ENCODE measurements around the gene NOP14.
"Not testable (repeated sequence)": the region's sequence is repeated elsewhere in the genome, so short reads cannot be mapped to it uniquely, and the experiment has no call there.

Gene NOP14

GRCh38 chr4:2963175-2963965, at the start of gene NOP14, which contains the start of gene GRK4:
Gene NOP14, minus strand, starts transcription at chr4:2963406. Its CDS starts 87 bp downstream, at chr4:2963319.
Gene GRK4, plus strand, starts transcription at chr4:2963571. Its CDS starts 500 bp downstream, at chr4:2964071.
- DNase-seq = peak; percentile 97 to 99 (median 98)

GRCh38 chr4:3011456-3012220, 48.4 kb upstream of the NOP14 start:
- DNase-seq = no peak

DNA sequence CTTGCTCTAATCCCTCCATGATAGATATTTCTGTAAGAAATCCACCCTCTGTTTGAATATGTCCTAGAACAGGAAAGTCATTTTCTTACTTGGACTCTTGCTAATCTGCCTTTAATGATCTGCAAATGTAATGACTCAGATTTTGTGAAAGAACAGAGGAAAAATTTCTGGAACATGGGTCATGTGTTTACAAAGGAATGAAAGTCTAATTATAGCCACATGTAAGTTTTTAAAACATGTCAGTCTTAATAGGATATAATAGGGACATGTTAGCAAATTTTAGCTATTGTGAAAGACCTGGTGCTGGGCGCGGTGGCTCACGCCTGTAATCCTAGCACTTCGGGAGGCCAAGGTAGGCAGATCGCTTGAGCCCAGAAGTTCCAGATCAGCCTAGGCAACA, 47.8 kb upstream of the NOP14 start:
- no peak for DNase-seq

DNA sequence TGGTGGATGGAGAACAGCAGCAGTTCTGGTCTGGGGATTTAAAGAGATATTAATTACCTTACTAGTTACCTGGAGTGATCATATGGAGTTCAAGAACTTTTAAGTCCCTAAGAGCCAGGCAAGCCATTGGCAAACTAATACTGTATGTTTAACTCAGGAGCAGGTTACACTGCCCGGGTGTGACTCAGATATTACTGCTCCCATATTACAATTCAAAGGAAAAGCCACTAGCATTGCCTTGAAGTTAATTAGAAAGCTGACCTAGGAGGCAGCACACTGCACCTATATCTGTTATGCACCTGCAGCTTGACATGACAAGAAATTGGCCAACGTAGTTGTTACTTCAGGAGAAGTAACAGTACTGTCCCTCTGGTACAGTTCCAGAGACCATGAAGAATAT, 47.4 kb upstream of the NOP14 start:
- no peak for DNase-seq

DNA sequence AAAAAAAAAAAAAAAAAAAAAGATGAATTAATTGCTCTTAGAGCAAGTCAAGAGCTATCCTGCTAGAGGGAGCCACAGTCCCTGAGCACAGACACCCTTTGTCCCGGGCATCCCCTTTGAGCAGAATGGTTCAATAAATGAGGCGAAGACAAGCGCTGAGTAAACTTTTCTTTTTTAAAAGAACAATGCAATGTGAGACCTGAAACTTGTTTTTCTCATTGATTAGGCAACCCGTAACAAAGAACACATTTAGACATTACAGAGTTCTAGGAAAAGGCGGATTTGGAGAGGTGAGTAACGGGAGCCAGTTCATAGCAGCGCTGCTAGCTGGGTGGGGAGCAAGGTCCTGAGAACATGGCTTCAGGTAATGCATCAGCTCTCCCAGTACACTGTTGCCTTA, 46.2 kb upstream of the NOP14 start:
- DNase-seq = peak in 1 of 3 experiments; percentile 27

DNA sequence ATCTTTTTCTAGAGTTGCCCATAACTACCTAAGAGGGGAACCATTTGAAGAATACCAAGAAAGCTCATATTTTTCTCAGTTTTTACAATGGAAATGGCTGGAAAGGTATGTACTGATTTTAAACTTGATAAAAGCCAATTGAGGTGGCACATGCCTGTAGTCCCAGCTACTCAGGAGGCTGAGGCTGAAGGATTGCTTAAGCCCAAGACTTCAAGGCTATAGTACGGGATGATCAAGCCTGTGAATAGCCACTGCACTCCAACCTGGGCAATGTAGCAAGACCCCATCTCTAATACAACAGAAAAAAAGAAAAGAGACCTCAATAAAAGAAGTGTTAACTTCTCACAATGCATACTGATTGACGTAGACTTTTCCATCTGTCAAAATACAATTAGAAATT, 44.5 kb upstream of the NOP14 start:
- no peak for DNase-seq

- peak in 2 of 3 experiments; percentile 50 to 85 for DNase-seq
Observed at GRCh38 chr4:2996415-2996814, 33.2 kb upstream of the NOP14 start.

DNA sequence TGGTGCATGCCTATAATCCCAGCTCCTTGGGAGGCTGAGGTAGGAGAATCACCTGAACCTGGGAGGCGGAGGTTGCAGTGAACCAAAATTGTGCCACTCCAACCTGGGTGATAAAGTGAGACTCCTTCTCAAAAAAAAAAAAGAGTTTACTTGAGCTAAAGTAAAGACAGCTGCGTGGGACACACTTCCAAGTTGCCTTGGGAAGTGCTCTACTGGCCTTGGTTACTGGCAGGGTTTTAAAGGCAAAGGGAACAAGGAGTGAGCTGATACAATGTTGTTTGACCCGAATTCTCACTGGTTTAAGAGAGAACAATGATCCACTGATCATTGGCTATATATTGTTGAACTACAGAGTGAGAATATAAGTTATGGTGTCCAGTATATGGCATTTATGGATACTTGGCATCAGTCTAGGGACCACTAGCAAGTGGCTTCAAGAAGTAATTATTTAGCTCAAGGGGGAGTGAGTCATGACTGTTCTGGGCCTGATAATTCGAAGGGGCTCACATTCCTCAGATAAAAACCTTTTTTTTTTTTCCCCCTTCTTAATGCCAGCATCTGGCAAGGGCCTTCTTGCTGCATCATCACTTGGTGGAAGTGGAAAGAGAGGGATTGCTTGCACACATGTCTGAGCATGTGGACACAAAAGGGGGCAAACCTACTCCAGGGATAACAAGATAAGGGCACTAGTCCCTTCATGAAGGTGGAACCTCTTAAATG, 32.5 kb upstream of the NOP14 start:
- no peak for DNase-seq

DNA sequence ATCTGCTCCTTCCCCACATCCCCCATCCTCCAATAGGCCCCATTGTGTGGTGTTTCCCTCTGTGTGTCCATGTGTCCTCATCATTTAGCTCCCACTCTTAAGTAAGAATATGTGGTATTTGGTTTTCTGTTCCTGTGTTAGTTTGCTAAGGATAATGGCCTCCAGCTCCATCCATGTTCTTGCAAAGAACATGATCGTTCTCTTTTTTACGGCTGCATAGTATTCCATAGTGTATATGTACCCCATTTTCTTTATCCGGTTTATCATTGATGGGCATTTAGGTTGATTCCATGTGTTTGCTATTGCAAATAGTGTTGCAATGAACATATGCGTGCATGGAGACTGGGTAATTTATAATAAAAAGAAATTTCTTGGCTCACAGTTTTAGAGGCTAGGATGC, 31.7 kb upstream of the NOP14 start:
- DNase-seq = no peak

- DNase-seq = no peak
Observed at GRCh38 chr4:2991243-2991642, 28.0 kb upstream of the NOP14 start.

DNA sequence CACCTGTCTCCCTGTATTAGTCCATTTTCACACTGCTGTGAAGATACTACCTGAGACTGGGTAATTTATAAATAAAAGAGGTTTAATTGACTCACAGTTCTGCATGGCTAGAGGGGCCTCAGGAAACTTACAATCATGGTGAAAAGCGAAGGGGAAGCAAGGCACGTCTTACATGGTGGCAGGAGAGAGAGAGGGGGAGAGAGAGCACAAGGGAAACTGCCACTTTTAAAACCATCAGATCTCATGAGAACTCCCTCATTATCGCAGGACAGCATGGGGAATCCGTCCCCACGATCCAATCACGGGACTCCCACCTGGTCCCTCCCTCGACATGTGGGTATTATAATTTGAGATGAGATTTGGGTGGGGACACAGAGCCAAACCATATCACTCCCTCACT, 20.5 kb upstream of the NOP14 start:
- not testable (repeated sequence) for DNase-seq

DNA sequence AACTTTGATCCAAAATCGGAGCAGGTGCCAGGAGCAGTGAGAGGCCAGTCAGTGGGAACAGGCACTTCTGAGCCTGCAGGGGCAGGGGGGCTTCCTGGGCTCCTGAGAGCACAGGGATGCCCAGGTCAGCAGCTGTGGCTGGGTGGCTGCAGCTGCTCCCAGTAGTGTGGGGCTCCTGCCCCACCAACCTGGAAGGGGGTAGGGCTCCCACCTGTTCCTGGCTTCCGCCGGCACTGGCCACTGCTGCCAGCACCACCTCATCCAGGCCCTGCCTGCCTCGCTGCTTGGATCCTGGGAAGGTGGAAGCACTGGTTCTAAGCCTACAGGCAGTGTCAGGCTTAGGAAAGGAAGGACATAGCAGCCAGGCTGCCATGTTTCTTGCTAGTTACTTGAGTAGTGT, 18.8 kb upstream of the NOP14 start:
- DNase-seq = no peak

GRCh38 chr4:2981256-2981819, 18.1 kb upstream of the NOP14 start:
- DNase-seq = no peak

DNA sequence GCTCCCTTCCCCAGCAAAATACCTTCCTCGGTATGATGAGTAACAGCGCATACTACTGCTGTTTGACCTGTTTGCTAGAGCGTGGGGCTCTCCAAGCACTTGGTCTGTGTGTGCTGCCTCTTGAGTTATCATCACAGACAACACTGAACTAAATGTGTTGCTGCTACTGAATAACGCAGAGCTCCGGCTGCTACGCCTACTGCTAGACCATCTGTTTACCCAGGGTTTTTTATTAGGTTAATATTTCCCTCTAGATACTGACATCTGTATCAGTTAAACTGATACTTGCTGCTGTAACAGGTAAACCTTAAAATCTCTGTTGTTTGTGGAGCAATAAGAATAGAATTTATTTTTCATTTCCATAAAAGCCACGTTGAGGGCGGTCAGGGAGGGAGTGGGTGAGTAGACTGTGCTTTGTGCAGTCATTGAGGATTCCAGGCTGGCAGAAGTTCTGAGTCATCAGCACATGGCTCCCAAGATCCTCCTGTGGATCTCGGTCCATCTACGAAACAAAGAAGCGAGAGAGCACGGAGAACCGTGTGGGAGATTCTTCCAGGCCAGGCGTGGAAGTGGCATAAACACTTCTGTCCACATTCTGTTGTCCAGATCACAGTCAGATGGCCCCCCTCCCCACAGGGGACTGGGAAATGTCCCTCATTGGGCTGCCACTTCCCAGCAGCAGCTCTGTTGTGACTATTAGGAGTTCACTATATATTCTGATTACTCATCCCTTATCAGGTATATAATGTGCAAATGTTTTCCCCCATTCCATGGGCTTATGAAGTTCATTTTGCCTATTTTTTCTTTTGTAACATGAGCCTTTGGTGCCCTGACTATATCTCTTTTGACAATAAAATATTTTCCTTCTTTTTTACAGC, 14.2 kb upstream of the NOP14 start:
- no peak for DNase-seq

GRCh38 chr4:2971275-2971674, 8.1 kb upstream of the NOP14 start:
- no peak for DNase-seq

DNA sequence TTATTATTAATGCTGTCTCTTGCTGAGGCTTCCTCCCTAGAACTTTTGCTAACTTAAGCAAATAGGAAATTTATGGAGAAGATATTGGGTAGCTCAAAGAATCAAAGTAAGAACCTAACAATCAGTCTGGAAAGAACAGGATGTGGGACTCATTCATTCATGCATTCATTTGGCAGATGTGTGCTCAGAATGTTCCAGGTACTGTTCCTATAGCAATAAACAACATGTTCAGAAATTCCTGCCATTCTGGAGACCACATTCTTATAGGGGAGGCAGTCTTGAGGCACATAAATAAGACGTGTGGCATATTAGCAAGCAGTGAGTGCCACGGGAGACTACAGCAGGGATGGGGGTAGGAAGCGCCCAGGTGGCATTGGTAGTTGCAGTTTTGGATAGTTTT, 5.2 kb upstream of the NOP14 start:
- no peak for DNase-seq

- no peak for DNase-seq
Observed at GRCh38 chr4:2965262-2965661, 2.1 kb upstream of the NOP14 start.

- no peak for DNase-seq
Observed at GRCh38 chr4:2964706-2965258, 1.6 kb upstream of the NOP14 start.

GRCh38 chr4:2963966-2964471, 813 bp upstream of the NOP14 start:
- DNase-seq = peak in 1 of 3 experiments; percentile 54

DNA sequence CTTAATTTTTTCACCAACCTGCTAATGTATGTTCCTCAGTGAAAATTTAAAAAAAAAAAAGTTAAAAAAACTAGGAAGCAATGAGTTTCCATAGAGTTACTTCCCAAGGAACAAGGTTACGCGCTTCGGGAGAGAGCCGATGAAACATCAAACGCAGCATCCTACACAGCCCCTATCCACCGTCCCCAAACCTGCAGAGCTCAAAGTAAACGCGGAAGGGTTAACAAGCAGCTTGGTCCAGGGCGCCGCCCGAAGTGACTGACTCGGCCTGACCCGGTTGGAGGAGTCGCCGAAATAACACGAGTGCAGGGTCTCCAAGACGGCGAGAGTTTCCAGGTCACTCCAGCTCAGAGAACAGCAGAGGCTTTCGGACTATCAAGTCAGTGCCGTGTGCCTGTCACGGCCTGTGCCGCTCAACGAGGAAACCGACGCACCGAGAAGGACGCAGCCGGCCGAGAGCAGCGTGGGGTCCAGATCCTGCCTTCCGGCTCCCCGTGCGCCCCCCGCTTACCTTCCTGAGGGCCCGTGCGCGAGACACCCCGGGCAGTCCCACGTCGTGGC, 512 bp downstream of the NOP14 start:
- DNase-seq = peak in 1 of 3 experiments; percentile 90

GRCh38 chr4:2961811-2962441, 1.3 kb downstream of the NOP14 start:
- no peak for DNase-seq
